ENCODE results near the gene S100B.
"Not testable (repeated sequence)": the region's sequence is repeated elsewhere in the genome, so short reads cannot be mapped to it uniquely, and the experiment has no call there.

The S100B gene

GRCh38 chr21:46636181-46636512 is 31.3 kb upstream of the S100B start:
- H3K36me3 Mint-ChIP-seq, result peaks cover 14 to 27% of the 10 kb centered on the region in 2 donors
- ATAC-seq (replicated peaks) (no peak), DNase-seq (no peak)
- peaks cover 6% of the 10 kb centered on the region in 2 donors for H3K27me3 Mint-ChIP-seq
- H3K9me3 Mint-ChIP-seq, result peaks cover 0 to 2% of the 10 kb centered on the region in 2 donors
- peaks cover 24 to 59% of the 10 kb centered on the region in 2 donors for H3K4me1 Mint-ChIP-seq
- peak overlapping the region; percentile 95 for H3K27ac Mint-ChIP-seq
- H3K4me3 Mint-ChIP-seq, result peak overlapping the region; percentile 94 to 98

- Mint-ChIP-seq H3K4me1 (peaks cover 23 to 53% of the 10 kb centered on the region in 2 donors), H3K36me3 (peaks cover 8 to 21% of the 10 kb centered on the region in 2 donors), H3K4me3 (peak within 1 kb of the TSS; percentile 94 to 98), H3K9me3 (peaks cover 0 to 2% of the 10 kb centered on the region in 2 donors), H3K27ac (peak within 1 kb of the TSS; percentile 95), H3K27me3 (peaks cover 11 to 12% of the 10 kb centered on the region in 2 donors)
- DNase-seq (peak; percentile 97), ATAC-seq (replicated peaks) (peak; percentile 94 to 95)
Measured at GRCh38 chr21:46635324-46636180, 30.7 kb upstream of the S100B start, which contains the start of gene PRMT2. TSS of gene PRMT2 (plus strand) at chr21:46635674. CDS start at chr21:46636952, 1,278 bp downstream.

- Mint-ChIP-seq H3K36me3 (peaks cover 5 to 15% of the 10 kb centered on the region in 2 donors), H3K27me3 (peaks cover 15 to 16% of the 10 kb centered on the region in 2 donors), H3K27ac (peak overlapping the region; percentile 95), H3K9me3 (peaks cover 0 to 2% of the 10 kb centered on the region in 2 donors), H3K4me1 (peaks cover 22 to 47% of the 10 kb centered on the region in 2 donors), H3K4me3 (peak overlapping the region; percentile 94 to 98)
- no peak for DNase-seq
- ATAC-seq (replicated peaks), result peak; percentile 61 to 64
Measured at GRCh38 chr21:46634966-46635323, 30.1 kb upstream of the S100B start.

DNA sequence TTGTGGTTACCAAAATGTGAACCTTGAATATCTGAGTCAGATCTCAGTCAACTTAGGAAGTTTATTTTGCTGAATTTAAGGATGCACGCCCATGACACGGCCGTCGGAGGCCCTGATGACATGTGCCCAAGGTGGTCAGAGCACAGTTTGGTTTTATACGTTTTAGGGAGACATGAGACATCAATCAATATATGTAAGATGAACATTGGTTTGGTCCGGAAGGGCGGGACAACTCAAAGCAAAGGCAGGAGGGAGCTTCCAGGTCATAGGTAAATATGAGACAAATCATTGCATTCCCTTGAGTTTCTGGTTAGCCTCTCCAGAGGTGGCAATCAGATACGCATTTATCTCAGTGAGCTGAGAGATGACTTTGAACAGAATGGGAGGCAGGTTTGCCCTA is 29.5 kb upstream of the S100B start:
- no peak for ATAC-seq (replicated peaks)
- Mint-ChIP-seq H3K4me1 (peaks cover 19 to 42% of the 10 kb centered on the region in 2 donors), H3K36me3 (peaks cover 0 to 9% of the 10 kb centered on the region in 2 donors), H3K4me3 (peak overlapping the region; percentile 94 to 98), H3K27ac (peak overlapping the region; percentile 95), H3K27me3 (peaks cover 15 to 16% of the 10 kb centered on the region in 2 donors), H3K9me3 (peaks cover 0 to 2% of the 10 kb centered on the region in 2 donors)
- no peak for DNase-seq

- DNase-seq (no peak), ATAC-seq (replicated peaks) (no peak)
- no peak overlapping the region for H3K4me3 Mint-ChIP-seq
- H3K4me1 Mint-ChIP-seq, result peaks cover 18 to 34% of the 10 kb centered on the region in 2 donors
- no peak overlapping the region for H3K27ac Mint-ChIP-seq
- H3K36me3 Mint-ChIP-seq, result peaks cover 0 to 9% of the 10 kb centered on the region in 2 donors
- H3K27me3 Mint-ChIP-seq, result peaks cover 16 to 20% of the 10 kb centered on the region in 2 donors
- H3K9me3 Mint-ChIP-seq, result peaks cover 0 to 2% of the 10 kb centered on the region in 2 donors
Measured at GRCh38 chr21:46633566-46633965, 28.7 kb upstream of the S100B start.

DNA sequence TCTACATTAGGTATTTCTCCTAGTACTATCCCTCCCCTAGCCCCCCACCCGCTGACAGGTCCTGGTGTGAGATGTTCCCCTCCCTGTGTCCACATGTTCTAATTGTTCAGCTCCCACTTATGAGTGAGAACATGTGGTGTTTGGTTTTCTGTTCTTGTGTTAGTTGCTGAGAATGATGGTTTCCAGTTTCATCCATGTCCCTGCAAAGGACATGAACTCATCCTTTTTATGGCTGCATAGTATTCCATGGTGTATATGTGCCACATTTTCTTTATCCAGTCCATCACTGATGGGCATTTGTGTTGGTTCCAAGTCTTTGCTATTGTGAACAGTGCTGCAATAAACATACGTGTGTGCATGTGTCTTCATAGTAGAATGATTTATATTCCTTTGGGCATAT is 26.0 kb upstream of the S100B start:
- not testable (repeated sequence) for DNase-seq; ATAC-seq (replicated peaks); H3K4me3 Mint-ChIP-seq; H3K27ac Mint-ChIP-seq; H3K36me3 Mint-ChIP-seq
- H3K4me1 Mint-ChIP-seq, result peaks cover 3 to 12% of the 10 kb centered on the region in 2 donors
- peaks cover 16 to 24% of the 10 kb centered on the region in 2 donors for H3K27me3 Mint-ChIP-seq
- H3K9me3 Mint-ChIP-seq, result peaks cover 7 to 10% of the 10 kb centered on the region in 2 donors

DNA sequence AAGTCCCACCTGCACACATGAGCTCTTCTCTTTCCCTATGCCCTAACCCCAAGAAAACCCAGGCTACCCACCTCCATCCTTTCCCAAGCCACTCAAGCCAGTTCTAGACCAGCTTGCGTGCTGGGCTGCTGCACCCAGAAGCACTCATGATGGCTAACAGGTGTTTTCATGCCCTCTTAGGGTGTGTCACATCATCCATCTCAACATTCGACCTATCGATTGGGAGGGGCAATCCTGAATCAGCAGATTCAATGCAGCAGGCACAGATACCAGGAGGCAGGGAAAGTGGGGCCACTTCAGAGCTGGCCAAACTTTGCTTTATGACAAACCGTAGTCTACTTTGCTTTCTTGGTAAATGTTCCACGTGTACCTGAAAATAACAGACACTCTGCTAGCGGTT is 24.0 kb upstream of the S100B start:
- no peak for ATAC-seq (replicated peaks)
- H3K36me3 Mint-ChIP-seq, result peaks cover 4 to 6% of the 10 kb centered on the region in 2 donors
- peaks cover 16 to 24% of the 10 kb centered on the region in 2 donors for H3K27me3 Mint-ChIP-seq
- H3K27ac Mint-ChIP-seq, result no peak overlapping the region
- H3K4me1 Mint-ChIP-seq, result no peaks in the 10 kb centered on the region
- DNase-seq, result no peak
- no peak overlapping the region for H3K4me3 Mint-ChIP-seq
- peaks cover 10 to 11% of the 10 kb centered on the region in 2 donors for H3K9me3 Mint-ChIP-seq

- peaks cover 10 to 11% of the 10 kb centered on the region in 2 donors for H3K9me3 Mint-ChIP-seq
- peaks cover 4 to 6% of the 10 kb centered on the region in 2 donors for H3K36me3 Mint-ChIP-seq
- peaks cover under 1 to 2% of the 10 kb centered on the region in 2 donors for H3K4me1 Mint-ChIP-seq
- H3K27me3 Mint-ChIP-seq, result peaks cover 16 to 24% of the 10 kb centered on the region in 2 donors
- no peak overlapping the region for H3K27ac Mint-ChIP-seq
- no peak overlapping the region for H3K4me3 Mint-ChIP-seq
- DNase-seq (no peak), ATAC-seq (replicated peaks) (no peak)
Measured at GRCh38 chr21:46627726-46628125, 22.8 kb upstream of the S100B start.

DNA sequence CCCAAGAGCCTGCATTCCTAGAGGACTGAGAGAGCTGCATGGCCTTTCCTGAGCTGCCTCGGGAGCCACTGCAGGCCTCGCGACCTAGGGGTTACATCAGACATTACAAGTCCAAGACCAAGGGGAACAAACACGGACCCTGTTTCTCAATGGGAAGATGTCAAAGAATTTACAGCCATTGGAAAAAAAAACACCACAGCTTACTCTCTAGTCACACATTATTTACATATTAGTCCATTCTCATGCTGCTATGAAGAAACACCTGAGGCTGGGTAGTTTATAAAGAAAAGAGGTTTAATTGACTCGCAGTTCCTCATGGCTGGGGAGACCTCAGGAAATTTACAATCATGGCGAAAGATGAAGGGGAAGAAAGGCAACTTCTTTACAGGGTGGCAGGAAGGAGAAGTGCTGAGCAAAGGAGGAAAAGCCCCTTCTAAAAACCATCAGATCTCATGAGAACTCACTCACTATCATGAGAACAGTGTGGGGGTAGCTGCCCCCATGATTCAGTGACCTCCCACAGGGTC is 22.2 kb upstream of the S100B start:
- Mint-ChIP-seq H3K4me1 (peaks cover 5 to 9% of the 10 kb centered on the region in 2 donors), H3K27ac (no peak overlapping the region), H3K27me3 (peaks cover 16 to 24% of the 10 kb centered on the region in 2 donors), H3K36me3 (peaks cover 4 to 6% of the 10 kb centered on the region in 2 donors), H3K4me3 (no peak overlapping the region), H3K9me3 (peaks cover 10 to 11% of the 10 kb centered on the region in 2 donors)
- no peak for DNase-seq
- peak in 1 of 2 donors; percentile 7 for ATAC-seq (replicated peaks)

DNA sequence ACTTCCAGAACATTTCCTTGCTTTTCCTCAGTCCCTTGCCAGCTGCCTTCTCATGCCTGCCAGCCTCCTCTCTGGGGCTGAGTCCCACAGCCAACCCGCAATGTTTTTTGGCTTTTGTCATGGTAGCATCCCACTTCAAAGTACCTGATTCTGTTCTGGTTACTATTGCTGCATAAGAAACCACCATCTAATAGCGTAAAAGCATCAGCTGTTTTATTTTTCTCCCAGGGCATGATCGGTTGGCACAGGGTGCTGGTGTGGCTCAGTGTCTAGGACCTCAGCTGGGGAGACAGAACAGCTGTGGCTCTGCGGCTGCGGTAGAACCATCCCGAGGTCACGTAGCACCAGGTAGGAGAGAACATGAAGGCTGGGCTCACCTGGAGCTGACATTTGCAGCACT is 21.7 kb upstream of the S100B start:
- no peak for DNase-seq
- Mint-ChIP-seq H3K9me3 (peaks cover 10 to 11% of the 10 kb centered on the region in 2 donors), H3K36me3 (peaks cover 4 to 6% of the 10 kb centered on the region in 2 donors), H3K27ac (no peak overlapping the region), H3K4me1 (peaks cover 5 to 14% of the 10 kb centered on the region in 2 donors), H3K4me3 (no peak overlapping the region), H3K27me3 (peaks cover 14 to 23% of the 10 kb centered on the region in 2 donors)
- no peak for ATAC-seq (replicated peaks)

DNA sequence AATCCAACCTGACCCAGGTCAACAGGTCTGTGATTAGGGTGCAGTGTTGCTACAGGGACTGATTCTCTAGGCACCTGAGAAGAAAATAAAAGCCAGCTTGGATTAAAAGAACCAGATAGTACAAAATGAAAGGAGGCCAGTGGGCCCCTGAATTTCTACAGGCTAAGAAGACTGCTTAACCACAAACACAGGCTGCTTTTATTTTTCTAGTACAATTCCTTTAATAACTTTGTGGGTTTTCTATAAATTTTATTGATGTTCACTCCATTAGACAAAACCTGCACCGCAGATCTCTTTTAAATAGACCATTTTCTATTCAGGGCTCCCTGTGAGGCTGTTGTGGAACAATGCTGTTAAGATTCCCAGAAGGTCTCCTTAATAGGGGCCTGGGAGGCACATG is 20.9 kb upstream of the S100B start:
- H3K27me3 Mint-ChIP-seq, result peaks cover 6 to 15% of the 10 kb centered on the region in 2 donors
- peaks cover 4 to 6% of the 10 kb centered on the region in 2 donors for H3K36me3 Mint-ChIP-seq
- ATAC-seq (replicated peaks) (no peak), DNase-seq (no peak)
- peaks cover 10 to 11% of the 10 kb centered on the region in 2 donors for H3K9me3 Mint-ChIP-seq
- H3K27ac Mint-ChIP-seq, result no peak overlapping the region
- H3K4me1 Mint-ChIP-seq, result peaks cover 5 to 16% of the 10 kb centered on the region in 2 donors
- H3K4me3 Mint-ChIP-seq, result no peak overlapping the region

GRCh38 chr21:46624050-46624449 is 19.2 kb upstream of the S100B start:
- ATAC-seq (replicated peaks), result no peak
- peaks cover 10 to 11% of the 10 kb centered on the region in 2 donors for H3K9me3 Mint-ChIP-seq
- no peak for DNase-seq
- H3K4me1 Mint-ChIP-seq, result peaks cover 5 to 16% of the 10 kb centered on the region in 2 donors
- peaks cover 4 to 6% of the 10 kb centered on the region in 2 donors for H3K36me3 Mint-ChIP-seq
- no peak overlapping the region for H3K4me3 Mint-ChIP-seq
- H3K27ac Mint-ChIP-seq, result no peak overlapping the region
- H3K27me3 Mint-ChIP-seq, result peaks cover 9 to 15% of the 10 kb centered on the region in 2 donors

- Mint-ChIP-seq H3K27ac (peak overlapping the region; percentile 76), H3K4me1 (peaks cover 5 to 16% of the 10 kb centered on the region in 2 donors), H3K9me3 (peaks cover 9 to 11% of the 10 kb centered on the region in 2 donors), H3K4me3 (no peak overlapping the region), H3K27me3 (peaks cover 3 to 16% of the 10 kb centered on the region in 2 donors), H3K36me3 (peaks cover 4 to 6% of the 10 kb centered on the region in 2 donors)
- peak; percentile 65 to 86 for ATAC-seq (replicated peaks)
- DNase-seq, result no peak
Measured at GRCh38 chr21:46622226-46622625, 17.3 kb upstream of the S100B start.

- peak in 1 of 2 donors; percentile 32 for ATAC-seq (replicated peaks)
- H3K4me3 Mint-ChIP-seq, result no peak overlapping the region
- H3K4me1 Mint-ChIP-seq, result peaks cover 5 to 16% of the 10 kb centered on the region in 2 donors
- peaks cover 6 to 10% of the 10 kb centered on the region in 2 donors for H3K9me3 Mint-ChIP-seq
- DNase-seq, result no peak
- no peak overlapping the region for H3K27ac Mint-ChIP-seq
- peaks cover 3 to 6% of the 10 kb centered on the region in 2 donors for H3K36me3 Mint-ChIP-seq
- peaks cover 0 to 22% of the 10 kb centered on the region in 2 donors for H3K27me3 Mint-ChIP-seq
Measured at GRCh38 chr21:46621457-46622182, 16.7 kb upstream of the S100B start.

All from stimulated activated naive B cell treated with anti-CD40 and anti-IgM and Interleukin-4, amounts not matched to agents 10 μg/mL and 1 μg/mL and 100 μg/mL, for 72 hours (primary cell).